Measurements from ENCODE around the gene COL6A3. TPM values are rescaled to one million over a fixed set of nuclear protein-coding genes. Genes with fewer than 3 reads are reported as not detected.

COL6A3 gene
- total and polyA plus RNA-seq, 2 of the 13 experiments (the other 11 are each of a cell fraction or from before 2014, with no cell fraction given), result 0.03 TPM; not detected in 1

GRCh38 chr2:237371856-237372255 lies 42.1 kb downstream of the COL6A3 start (continued):
- TF ChIP-seq ZNF432 (CRISPR knock-in tag; IDR thresholded peaks at IDR 0.05; ENCODE audit: borderline replicate concordance), result no peak
- no peak for TF ChIP-seq DNMT3B (CRISPR knock-in tag; conservative IDR thresholded peaks at IDR 0.05)
- TF ChIP-seq ZNF280B (CRISPR knock-in tag; IDR thresholded peaks at IDR 0.05; ENCODE audit: borderline replicate concordance), result no peak
- no peak for TF ChIP-seq BCL3 (CRISPR knock-in tag; IDR thresholded peaks at IDR 0.05)
- no peak for TF ChIP-seq DRAP1 (CRISPR knock-in tag; IDR thresholded peaks at IDR 0.05)
- TF ChIP-seq RBM39 (IDR thresholded peaks at IDR 0.05; ENCODE audit: low read depth, low read length, poor library complexity, severe bottlenecking), result no peak
- no peak for TF ChIP-seq ZBTB25 (CRISPR knock-in tag; IDR thresholded peaks at IDR 0.05)
- no peak for TF ChIP-seq MEIS2 (CRISPR knock-in tag; IDR thresholded peaks at IDR 0.05)

- BruUV-seq (replicated peaks), result no TSS peak
- FAIRE-seq (no peak), DNase-seq (ENCODE audit: low spot score) (no peak), ATAC-seq (no peak)
- intact Hi-C loops (cut with micrococcal nuclease; ENCODE audit: unreplicated experiment), result no loop called here
- Histone ChIP-seq H3K4me1 (ENCODE audit: insufficient read depth, low read length) (no peaks in the 10 kb centered on the region), H3K36me3 (replicated peaks in 1 of 2; ENCODE audit: control insufficient read depth in 1 of 2, insufficient read depth in 2 of 2, low read length in 2 of 2) (no peaks in the 10 kb centered on the region), H3K27me3 (ENCODE audit: control insufficient read depth in 1 of 2, insufficient read depth in 2 of 2, low read length in 2 of 2) (peaks cover 2 to 64% of the 10 kb centered on the region in 2 experiments; a peak in 3 of 5 replicates), H2AFZ (ENCODE audit: low read length) (no peak overlapping the region), H3K4me2 (ENCODE audit: low read depth, low read length) (no peak overlapping the region), H3K27ac (ENCODE audit: extremely low read length, insufficient read depth, low read length) (no peak overlapping the region), H4K20me1 (ENCODE audit: insufficient read depth, low read length) (no peaks in the 10 kb centered on the region; the same call in 1 of the 2 replicates), H3K9ac (ENCODE audit: insufficient read depth, low read depth, low read length) (no peak overlapping the region), H3K9me3 (ENCODE audit: low read length) (no peaks in the 10 kb centered on the region), H3K79me2 (ENCODE audit: insufficient read depth, low read length) (no peaks in the 10 kb centered on the region), H3K4me3 (replicated peaks in 1 of 3; ENCODE audit: insufficient read depth in 1 of 3, low read depth in 2 of 3, low read length in 3 of 3) (no peak overlapping the region)
- in situ Hi-C loops (cut with HindIII; ENCODE audit: extremely low pct_ligation_motif_present, low pct_unique_long_range_greater_than_20kb), result no loop called here
- WGBS (ENCODE audit: low lambda C conversion rate), result 42% methylated on average over 9 of the region's 19 CpGs
- TF ChIP-seq ZNF496 (CRISPR knock-in tag; IDR thresholded peaks at IDR 0.05; ENCODE audit: insufficient replicate concordance), result no peak
- no peak for TF ChIP-seq HNRNPLL (IDR thresholded peaks at IDR 0.05; ENCODE audit: low read depth, low read length, poor library complexity, severe bottlenecking)
- TF ChIP-seq HNRNPUL1 (IDR thresholded peaks at IDR 0.05; ENCODE audit: low read depth, low read length), result no peak
- TF ChIP-seq SRSF9 (IDR thresholded peaks at IDR 0.05; ENCODE audit: borderline replicate concordance, insufficient read depth, low read depth, low read length, poor library complexity, severe bottlenecking), result no peak
- TF ChIP-seq LCORL (IDR thresholded peaks at IDR 0.05), result no peak
- no peak for TF ChIP-seq LCORL (CRISPR knock-in tag; IDR thresholded peaks at IDR 0.05)
- POLR2A ChIA-PET, result no interaction called here
- CTCF ChIA-PET (ENCODE audit: low intra/inter-chr PET ratio, low total read pairs), result no interaction called here
Observed at GRCh38 chr2:237365671-237366070, 48.3 kb downstream of the COL6A3 start.

Measured in HepG2 (cell line).